HL-60 (cell line): Measurements from ENCODE around the gene IL1RAPL1.

Source experiments
- CTCF ChIP-seq: IDR thresholded peaks from one replicate; pipeline ENCODE4 v1.5.1; 2011; ENCODE audit warnings: low read length, control low read depth, inconsistent platforms; ENCODE audit not compliant: insufficient read depth
- GABPA ChIP-seq: IDR thresholded peaks from 2 replicates; pipeline ENCODE4 v1.6.1; 2012; ENCODE audit warnings: low read depth
- POLR2AphosphoS5 ChIP-seq: IDR thresholded peaks from 2 replicates; pipeline ENCODE4 v1.6.1; 2012; ENCODE audit warnings: low read depth

- no peak for TF ChIP-seq GABPA
- TF ChIP-seq CTCF: no peak
- TF ChIP-seq POLR2AphosphoS5: no peak
Measured at GRCh38 chrX:30005813-30006212, 1418.6 kb downstream of the IL1RAPL1 start.
